GM21717 (cell line): ENCODE measurements around the gene MAPK12.
"Not testable (repeated sequence)": the region's sequence is repeated elsewhere in the genome, so short reads cannot be mapped to it uniquely, and the experiment has no call there.

Source experiments
- ATAC-seq: cut with Tn5 transposase; IDR thresholded peaks from one replicate; pipeline ENCODE4 v1.9.1; 2021; ENCODE audit warnings: mild to moderate bottlenecking, moderate library complexity; ENCODE audit not compliant: unreplicated experiment

Gene MAPK12

GRCh38 chr22:50282361-50283155 lies 21.1 kb upstream of the MAPK12 start:
- ATAC-seq, result no peak

- no peak for ATAC-seq
Observed at GRCh38 chr22:50281957-50282356, 20.5 kb upstream of the MAPK12 start.

- no peak for ATAC-seq
Observed at GRCh38 chr22:50281384-50281760, 19.9 kb upstream of the MAPK12 start.

- ATAC-seq, result no peak
Observed at GRCh38 chr22:50280708-50281383, 19.4 kb upstream of the MAPK12 start.

GRCh38 chr22:50280022-50280707 lies 18.7 kb upstream of the MAPK12 start:
- no peak for ATAC-seq

- ATAC-seq, result no peak
Observed at GRCh38 chr22:50278956-50279619, 17.6 kb upstream of the MAPK12 start.

GRCh38 chr22:50278461-50278860 lies 17.0 kb upstream of the MAPK12 start:
- ATAC-seq, result no peak

- ATAC-seq, result no peak
Observed at GRCh38 chr22:50277761-50278160, 16.3 kb upstream of the MAPK12 start.

- ATAC-seq, result no peak
Observed at GRCh38 chr22:50276143-50276542, 14.7 kb upstream of the MAPK12 start.

- no peak for ATAC-seq
Observed at GRCh38 chr22:50275181-50276055, 13.9 kb upstream of the MAPK12 start.

GRCh38 chr22:50274771-50275170 lies 13.3 kb upstream of the MAPK12 start:
- ATAC-seq, result no peak

- no peak for ATAC-seq
Observed at GRCh38 chr22:50274311-50274710, 12.8 kb upstream of the MAPK12 start.

GRCh38 chr22:50273781-50274180 lies 12.3 kb upstream of the MAPK12 start:
- ATAC-seq, result not testable (repeated sequence)

GRCh38 chr22:50273352-50273751 lies 11.9 kb upstream of the MAPK12 start:
- not testable (repeated sequence) for ATAC-seq

- ATAC-seq, result no peak
Observed at GRCh38 chr22:50272044-50272802, 10.7 kb upstream of the MAPK12 start.

- no peak for ATAC-seq
Observed at GRCh38 chr22:50271519-50271970, 10.1 kb upstream of the MAPK12 start.

GRCh38 chr22:50270666-50271394 lies 9.3 kb upstream of the MAPK12 start:
- no peak for ATAC-seq

- ATAC-seq, result no peak
Observed at GRCh38 chr22:50269970-50270665, 8.6 kb upstream of the MAPK12 start, which contains the start of gene MAPK11. Gene MAPK11 (minus strand): TSS chr22:50270380. CDS start chr22:50270292, 88 bp downstream.
